ENCODE results near the gene BSPRY.
A peak's percentile ranks its signal among the peaks of the same experiment; 100 is the strongest.
"Not testable (repeated sequence)": the region's sequence is repeated elsewhere in the genome, so short reads cannot be mapped to it uniquely, and the experiment has no call there.

Gene BSPRY

DNA sequence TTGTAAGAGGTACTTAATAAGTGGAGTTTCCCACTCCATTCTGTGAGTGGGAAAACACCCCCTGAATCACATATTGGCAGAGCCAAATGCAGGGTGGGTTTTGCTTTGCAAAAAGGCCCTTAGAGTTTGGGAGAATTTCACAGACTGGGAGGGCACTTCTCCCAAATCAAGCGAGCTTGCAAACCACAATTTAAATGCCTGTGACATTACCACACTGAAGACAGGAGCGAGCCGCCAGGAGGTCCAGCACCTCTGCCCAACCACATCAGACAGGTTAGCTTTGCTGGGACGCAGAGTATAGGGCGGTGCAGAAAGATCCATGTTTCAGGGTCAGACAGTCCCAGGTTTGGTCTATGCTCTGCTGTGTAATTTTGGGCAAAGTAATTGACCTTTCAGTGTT lies 49.5 kb downstream of the BSPRY start:
- no peak for DNase-seq

DNA sequence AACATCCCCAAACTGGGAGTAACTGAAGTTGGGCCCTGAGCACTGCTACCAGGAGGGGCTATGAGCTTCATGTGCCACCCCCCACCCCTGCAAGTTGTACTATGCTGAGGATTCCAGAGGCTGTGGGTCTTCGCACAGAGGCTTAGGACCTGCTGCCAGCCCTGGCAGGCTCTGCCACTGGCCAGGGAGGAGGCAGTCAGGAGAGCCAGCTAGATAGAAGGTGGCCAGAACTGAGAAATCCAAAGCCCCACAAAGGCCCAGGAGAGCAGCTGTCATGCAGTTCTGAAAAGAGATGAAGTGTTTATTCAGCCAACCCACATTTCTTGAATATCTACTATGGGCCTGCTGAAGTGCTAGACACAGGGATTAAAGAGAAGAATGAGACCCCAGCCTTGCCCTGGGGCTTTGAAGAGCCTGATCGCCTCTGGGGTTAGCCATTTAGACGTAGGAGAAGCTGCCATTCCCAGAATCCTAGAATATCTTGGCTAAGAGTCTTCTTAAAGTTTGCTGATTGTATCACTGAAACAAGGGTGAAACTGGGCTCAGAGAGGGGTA lies 50.4 kb downstream of the BSPRY start:
- DNase-seq, result no peak

DNA sequence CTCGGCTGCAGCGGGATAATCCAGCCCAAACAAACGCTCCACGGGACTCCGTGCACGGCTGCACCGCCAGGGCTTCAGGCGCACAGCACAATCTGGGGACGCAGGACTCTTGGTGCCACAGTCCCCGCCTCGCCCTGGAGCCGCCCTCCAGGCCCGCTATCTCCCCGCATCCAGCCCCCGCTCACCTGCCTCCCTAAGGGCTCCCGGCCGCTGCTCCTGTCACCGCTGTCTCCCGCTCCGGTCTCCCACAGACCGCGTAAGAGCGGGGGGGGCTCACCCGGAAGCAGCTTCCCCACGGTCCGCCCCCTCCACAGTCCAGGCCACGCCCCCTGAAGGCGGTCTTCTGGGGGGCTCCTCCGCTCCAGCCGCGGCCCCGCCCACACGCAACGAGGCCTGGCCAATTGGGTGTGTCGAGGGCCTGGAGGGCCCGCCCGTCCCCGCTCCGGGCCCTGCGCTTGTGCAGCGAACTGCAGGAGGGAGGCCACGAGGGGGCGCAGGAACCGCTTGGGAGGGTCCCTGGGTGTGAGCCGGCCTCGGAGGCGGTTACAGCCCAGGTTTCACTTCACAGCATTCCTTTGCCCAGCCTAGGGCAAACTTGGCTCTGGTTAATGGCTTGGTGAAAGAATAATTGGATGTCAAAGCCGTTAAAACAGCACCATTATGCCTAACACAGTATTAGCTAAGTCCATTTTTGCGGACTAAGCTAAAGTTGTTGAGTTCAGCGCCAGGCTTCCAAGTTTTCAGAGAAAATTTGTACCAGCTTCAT lies 51.9 kb downstream of the BSPRY start, which contains the start of gene ALAD:
TSS of gene ALAD (minus strand) at position 258 of the 766 bp plus-strand sequence. CDS start 7,725 bp downstream, outside the sequence.
- peak; percentile 90 for DNase-seq

DNA sequence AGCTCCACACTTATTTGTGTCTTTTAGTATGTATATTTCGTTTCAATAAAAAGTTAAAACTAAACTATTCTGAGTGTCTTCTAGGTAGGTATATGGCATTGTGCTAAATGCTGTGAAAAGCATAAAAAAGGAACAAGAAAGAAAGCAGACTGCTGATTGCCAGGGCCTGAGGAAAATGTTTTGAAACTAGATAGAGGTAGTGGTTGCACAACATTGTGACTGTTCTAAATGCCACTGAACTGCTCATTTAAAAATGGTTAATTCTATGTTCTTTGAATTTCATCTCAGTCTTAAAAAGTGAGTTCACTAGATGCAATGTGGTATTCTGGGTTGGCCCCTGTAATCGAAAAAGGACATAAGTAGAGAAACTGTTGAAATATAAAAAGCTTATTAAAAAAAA lies 54.3 kb downstream of the BSPRY start:
- DNase-seq, result no peak

DNA sequence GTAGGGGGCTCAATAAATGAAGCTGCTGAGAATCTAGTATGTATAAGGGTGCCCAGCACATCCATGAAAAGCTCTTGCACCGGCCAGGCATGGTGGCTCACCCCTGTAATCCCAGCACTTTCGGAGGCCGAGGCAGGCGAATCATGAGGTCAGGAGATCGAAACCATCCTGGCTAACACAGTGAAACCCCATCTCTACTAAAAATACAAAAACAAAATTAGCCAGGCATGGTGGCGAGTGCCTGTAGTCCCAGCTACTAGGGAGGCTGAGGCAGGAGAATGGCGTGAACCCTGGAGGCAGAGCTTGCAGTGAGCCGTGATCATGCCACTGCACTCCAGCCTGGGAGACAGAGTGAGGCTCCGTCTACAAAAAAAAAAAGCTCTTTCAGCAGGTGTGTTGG lies 57.0 kb downstream of the BSPRY start:
- not testable (repeated sequence) for DNase-seq

DNA sequence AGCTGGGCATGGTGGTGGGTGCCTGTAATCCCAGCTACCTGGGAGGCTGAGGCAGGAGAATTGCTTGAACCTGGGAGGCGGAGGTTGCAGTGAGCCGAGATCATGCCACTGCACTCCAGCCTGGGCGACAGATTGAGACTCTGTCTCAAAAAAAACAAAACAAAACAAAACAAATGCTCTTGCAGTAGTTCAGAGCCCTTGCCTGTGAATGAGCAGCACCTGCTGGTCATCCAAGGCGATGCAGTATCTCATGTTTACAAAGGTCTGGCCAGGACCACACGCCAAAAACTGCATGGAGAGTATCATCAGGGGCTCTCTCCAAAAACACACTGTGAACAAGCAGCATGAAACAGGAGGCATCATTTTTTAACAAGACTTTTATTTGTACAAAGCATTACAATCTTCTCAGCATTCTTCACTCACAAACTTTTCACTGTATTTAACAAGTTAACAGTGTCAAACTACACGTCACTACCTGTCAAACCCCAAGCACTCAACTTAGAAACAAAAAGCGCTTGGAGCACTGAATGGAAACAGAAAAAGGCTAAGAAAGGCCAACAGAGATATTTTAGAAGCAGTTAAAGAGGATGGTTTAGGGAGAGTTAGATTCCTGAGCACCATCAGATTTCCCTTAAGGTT lies 57.7 kb downstream of the BSPRY start:
- peak; percentile 9 for DNase-seq

DNA sequence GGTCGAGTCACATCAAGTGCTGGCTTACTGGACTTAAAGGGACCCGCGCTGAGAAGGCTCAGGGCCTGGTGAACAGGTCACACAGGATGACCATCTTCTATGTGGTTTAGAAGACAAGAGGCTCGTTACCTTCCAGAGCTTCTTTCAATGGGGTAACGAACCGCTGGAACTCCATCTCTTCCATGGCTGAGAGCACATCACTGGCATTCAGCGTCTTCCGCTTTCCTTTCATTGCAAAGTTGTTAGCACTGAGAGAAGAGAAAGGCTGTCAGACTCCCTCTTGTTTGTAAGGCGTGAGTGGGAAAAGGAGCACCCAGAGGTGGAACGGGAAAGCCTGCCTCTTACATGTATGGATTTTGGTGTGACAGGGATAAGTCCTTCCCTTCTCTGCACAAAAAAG lies 60.1 kb downstream of the BSPRY start:
- no peak for DNase-seq

DNA sequence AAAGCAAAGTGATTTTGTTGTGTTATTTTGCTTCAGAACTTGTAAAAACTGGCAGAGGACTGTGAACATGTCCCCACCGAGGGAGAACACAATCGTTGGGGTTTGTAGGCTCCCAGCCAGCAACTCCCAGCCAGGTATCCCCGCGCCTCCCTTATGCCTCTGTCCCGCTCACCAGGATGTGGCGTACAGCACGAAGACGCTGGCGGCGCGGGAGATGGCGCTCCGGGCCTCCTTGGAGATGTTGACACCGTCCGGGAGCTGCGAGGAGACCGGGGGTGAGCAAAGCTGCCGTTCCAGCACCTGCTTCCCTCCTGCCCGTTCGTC lies 60.5 kb downstream of the BSPRY start:
- no peak for DNase-seq

DNA sequence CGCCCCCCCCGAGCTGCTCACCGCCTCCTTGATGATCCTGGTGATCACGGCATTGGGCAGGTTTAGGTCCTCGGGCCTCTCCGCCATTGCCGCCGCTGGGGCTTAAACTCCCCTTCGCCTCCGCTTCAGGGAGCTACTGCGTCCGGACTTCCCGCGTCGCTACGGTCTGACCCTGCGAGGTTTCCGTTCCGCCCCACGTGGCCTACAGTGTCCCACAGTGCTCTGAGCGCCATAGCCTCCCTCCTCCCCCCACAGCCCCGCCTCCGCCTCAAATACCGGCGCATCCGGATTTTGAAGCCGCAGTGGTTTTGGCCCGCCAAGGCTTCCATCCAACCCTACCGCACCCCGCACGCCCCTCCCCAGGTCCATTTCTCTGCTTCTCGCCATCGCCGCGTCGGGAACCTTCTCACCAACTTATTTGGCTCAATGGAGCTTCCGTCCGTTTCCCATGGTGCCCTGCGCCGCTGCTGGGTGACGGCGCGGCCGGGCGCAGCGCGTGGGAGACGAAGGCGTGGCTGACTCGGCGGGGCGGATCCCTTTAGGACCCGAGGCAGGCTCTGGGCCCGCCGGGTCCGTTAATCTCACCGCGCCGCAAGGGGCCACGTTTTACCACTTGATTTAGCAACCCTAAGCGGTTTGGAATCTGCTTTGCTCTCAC lies 61.0 kb downstream of the BSPRY start, which contains the start of the genes C9orf43 and POLE3:
TSS of gene C9orf43 (plus strand) at position 541 of the 658 bp plus-strand sequence. CDS start 2,747 bp downstream, outside the sequence.
TSS of gene POLE3 (minus strand) at position 469 of the 658 bp plus-strand sequence. CDS start at position 87, 382 bp downstream.
- DNase-seq, result peak; percentile 91

DNA sequence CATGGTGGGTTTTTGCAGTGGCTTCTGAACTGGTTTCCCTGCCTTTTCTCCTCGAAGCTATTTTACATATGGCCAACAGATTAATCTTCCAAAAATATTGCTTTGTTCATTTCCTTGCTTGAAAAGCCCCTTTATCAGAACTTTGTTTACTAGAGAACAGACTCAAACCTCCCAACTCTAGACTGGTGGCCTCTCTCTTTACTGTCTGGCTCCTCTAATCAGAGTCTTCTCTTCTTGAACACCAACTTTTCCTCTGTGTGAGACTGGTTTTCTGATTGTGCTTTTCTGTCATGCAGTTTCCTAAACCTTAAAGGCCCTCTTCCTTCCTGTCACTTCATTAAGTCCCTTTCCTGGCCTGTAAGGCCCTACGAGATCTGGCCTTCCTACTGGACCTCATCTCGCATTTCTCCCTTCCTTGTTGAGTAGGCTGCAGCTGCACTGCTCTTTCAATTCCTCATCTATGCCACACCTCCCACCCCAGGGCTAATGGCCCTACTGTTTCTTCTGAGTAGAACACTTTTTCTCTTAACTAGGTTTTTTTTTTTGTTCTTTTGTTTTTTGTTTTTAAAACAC lies 66.9 kb downstream of the BSPRY start:
- no peak for DNase-seq

DNA sequence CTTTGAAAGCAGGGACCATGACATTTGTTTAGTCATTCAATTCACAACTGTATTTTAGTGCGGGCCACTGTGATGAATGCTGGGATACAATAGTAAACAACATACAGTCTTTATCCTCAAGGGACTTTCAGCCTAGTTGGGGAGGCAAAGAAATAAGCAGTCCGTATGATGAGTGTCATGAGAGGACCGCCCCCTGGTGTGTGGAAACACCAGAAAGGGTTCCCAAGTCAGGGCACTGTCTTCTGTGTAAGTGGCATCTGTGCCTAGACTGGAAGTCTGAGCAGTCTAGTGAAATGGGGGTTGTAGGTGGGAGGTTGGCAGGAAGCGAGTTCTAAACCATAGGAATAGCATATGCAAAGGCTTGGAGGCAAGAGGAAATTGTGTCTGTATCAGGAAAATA lies 68.0 kb downstream of the BSPRY start:
- DNase-seq, result no peak
